NCI-H446 (cell line): Measurements from ENCODE around the gene ASIC1.
A peak's percentile ranks its signal among the peaks of the same experiment; 100 is the strongest.

ENCODE experiments used
- DNase-seq, 2 experiments: peaks; one replicate each; lab custom pipeline; 2025; lab: John Stamatoyannopoulos, UW

Gene ASIC1

DNA sequence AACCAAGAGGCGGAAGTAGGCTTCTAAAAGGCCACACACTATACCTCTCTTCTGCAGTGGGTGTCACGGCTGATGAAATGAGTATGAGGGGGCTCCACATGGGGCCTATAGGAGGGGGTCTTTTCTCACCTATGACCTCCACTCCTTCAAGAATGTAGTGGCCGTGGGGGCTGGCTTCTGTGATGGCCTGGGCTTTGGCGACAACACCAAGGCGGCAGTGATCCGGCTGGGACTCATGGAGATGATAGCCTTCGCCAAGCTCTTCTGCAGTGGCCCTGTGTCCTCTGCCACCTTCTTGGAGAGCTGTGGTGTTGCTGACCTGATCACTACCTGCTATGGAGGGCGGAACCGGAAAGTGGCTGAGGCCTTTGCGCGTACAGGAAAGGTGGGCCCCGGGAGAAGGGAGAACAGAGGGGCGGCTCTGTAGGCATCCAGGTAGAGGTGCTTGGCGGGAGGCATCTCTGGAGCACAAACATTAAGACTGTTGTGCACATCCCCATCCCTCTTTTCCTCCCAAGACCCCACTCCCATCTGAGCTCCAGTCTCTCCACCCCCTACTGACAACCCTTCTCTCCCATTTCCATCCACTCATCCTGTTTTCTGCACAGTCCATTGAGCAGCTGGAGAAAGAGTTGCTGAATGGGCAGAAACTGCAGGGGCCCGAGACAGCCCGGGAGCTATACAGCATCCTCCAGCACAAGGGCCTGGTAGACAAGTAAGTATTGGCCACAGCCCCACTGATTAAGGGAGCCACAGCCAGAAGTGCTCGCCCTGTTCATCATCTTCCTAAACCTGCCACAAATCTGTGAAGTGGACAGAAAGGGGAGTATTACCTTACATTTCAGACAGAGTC is 50.2 kb downstream of the ASIC1 start:
- no peak for DNase-seq

DNA sequence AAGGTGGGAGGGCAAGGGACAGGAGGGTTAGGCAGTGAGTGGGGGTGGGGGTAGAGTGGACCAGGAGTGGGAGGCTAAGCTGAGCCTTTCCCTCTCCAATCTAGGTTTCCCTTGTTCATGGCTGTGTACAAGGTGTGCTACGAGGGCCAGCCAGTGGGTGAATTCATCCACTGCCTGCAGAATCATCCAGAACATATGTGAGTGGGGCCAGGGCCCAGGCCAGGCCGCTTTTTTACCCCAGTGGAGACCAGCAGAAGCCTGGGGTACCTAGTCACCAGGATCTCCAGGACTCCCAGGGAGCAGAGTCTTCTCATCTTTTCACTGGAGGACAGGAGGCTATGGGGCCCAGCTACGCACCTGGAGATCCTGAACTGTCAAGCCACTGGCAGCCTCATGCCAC is 51.9 kb downstream of the ASIC1 start:
- no peak for DNase-seq

DNA sequence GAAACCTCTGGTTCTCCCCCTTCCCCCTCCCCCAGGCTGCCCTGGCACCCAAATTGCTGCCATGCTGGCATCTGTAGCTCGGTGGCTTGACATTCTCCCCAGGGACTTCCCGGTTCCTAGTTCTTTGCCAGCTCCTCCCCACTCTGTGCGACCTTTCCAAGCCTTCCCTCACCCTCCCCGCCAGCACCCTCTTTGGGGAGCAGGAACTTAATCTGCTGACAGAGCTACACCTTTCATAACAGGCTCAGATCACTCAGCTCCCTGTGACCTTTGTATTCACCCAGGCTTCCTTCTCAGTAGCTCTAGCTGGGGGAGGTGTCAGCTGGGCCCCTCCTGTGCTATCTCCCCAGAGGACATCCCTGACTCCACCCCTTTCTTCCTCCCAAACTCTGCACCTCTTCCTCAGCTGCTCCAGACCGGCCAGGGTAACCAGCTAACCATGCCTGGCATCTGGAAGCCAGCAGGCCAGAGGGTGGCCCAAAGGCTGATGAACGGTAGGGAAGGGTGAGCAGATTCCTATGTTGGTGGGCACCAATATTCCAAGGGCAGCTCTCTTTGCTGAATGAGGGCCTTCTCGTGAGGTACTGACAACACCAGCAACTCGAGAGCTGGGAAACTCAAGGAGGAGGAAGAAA is 52.8 kb downstream of the ASIC1 start:
- no peak for DNase-seq

DNA sequence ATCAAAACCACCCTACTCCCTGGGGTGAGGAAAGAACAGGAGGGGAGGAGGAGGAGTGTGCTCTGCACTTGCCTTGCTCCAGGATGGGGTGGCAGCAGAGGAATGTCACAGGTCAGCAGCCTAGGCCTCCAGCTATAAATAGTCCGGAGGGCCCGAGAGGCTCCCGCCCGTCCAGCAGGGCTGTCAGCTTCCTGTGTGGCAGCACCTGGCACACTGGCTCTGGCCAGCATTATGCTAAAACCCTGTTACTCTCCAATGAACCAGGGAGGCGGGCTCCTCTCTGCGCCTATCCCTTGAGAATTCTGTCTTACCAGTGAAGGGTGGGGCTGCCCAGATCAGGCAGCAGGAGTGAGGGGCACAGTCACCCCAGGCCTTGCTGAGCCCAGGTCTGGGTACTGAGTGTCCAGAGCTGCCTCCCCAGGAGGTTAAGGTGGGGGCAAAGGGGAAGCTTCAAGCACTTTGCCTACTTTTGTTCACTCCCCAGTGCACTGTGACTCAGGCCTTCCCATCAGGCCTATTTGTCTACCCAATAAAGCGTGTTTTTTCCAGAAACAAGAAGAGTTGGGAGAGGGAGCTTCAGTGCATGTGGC is 53.5 kb downstream of the ASIC1 start:
- no peak for DNase-seq

DNA sequence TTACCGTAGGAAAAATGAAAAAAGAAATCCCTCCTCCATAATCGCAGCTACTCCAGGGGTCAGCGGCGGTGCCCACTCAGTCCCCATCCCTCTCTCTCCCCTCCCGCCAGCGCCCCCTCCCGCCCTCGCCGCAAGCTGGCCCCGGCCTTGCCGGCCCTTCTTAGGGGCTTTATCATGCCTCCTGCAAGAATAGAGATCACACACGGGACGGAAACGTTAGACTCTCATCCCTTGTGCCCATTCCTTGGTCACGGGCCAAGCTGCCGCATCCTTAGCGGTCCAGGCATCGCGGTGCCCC is 53.9 kb downstream of the ASIC1 start:
- DNase-seq = no peak

DNA sequence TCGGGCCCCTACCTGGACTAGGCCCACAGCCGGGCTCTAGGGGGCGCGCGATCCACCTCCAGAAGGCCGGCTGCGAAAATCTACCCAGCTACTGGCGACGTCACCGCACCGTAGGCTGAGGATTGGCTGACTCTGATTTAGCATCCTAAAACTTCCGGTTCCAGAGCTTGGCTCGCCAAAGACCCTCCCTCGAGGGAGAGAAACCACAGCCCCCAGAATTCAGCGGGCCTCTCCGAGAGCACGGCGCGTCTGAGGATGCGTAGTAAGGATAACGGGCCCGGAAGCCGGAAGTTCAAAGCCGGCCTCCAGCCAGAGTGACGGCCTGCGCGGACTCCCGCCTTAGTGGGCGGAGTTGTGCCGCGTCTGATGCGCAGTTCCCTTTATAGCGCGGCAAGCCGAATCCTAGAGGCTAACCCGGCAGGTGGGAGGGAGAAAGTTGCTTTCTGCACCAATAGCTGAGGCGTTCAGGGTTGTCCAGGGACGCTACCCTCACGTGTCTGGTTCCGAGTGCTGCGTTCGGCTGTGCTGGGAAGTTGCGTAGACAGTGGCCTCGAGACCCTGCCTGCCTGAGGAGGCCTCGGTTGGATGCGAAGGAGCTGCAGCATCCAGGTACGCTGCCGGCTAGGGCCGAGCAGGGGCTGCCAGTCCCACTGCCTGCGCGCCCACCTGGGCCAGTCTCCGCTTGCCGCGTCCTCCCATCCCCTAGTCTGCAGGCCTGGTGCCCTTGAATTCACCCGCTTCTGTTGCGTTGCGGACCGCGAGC is 54.5 kb downstream of the ASIC1 start, which contains the start of gene COX14:
COX14 (plus strand) TSS at position 544 of the 763 bp plus-strand sequence. CDS start 7,808 bp downstream, outside the sequence.
- peak; percentile 99 to 100 for DNase-seq

DNA sequence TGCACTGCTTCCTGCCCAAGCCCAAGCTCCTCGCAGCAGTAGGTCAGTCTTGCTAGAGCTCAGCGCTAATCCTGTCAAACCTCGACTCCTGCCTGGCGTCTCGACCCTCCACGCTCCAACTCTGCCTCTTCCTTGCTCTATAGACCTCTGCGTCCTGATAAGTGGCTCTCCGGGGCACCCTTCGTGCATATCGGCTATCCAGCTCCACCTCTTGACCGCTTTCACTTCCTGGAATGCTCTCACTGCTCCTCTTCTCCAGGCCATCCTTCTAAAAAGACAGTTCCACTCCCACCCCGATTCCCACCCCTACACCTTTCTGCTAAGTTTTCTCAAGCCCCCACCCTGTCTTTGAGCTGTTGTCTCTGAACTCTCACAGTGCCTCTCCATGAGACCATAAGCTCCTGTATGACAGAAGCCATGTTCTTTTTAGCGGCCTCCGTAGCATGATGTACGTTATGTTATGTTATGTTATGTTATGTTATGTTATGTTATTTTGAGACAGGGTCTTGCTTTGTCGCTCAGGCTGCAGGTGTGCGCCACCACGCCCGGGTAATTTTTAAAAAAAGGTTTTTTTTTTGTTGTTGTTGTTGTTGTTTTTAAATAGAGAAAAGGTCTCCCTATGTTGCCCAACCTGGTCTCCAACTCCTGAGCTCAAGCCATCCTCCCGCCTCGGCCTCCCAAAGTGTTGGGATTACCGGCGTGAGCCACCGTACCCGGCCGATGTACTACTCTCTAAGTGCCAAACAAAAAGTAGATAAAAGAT is 55.2 kb downstream of the ASIC1 start:
- no peak for DNase-seq

DNA sequence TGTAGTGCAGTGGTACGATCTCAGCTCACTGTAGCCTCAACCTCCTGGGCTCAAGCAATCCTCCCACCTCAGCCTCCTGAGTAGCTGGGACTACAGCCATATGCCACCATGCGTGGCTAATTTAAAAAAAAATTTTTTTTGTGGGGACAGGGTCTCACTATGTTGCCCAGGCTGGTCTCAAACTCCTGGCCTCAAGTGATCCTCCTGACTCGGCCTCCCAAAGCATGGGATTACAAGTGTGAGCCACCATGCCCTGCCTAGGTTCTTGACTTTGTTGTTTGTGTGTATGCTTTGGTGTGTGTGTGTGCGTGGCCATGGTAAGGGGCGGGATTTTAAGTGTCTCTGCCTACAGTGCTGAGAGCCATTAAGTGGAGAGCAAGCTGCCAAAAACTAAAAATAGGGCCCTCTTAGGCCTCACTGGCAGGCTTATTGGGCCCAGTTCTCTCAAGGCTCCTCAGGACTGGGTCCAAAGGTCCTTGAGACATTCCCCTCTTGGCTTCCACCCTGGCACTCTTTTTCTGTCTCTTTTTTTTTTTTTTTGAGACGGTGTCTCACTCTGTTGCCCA is 59.7 kb downstream of the ASIC1 start:
- DNase-seq = no peak

DNA sequence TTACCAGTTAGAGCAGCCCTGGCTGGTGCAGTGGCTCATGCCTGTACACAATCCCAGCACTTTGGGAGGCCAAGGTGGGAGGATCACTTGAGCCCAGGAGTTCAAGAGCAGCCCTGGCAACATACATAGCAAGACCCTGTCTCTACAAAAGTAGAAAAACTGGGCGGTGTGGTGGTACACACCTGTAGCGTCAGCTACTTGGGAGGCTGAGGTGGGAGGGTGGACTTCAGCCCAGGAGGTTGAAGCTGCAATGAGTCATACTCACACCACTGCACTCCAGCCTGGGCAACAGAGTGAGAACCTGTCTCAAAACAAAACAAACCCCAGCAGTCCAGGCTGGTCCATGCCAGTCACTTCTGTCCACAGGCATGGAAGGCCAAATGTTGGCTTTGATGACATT is 62.0 kb downstream of the ASIC1 start:
- DNase-seq = no peak

DNA sequence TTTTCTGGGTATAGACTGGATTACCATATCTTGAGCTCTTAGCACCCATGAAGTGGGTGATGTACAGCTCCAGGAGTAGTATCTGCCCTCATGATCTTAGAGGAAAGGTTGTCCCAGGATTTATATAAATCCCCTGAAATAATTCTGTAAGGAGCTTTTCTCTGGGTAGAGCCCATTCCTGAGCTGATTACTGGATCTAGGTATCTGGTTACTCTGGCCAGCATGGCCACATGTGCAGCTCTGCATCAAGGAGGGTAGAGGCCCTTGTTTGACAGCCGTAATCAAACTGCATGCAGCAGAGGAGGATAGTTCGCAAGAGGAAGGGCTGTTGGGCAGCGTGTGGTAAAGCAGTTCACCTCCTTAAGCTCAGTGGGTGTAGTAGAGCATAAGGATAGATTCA is 63.1 kb downstream of the ASIC1 start:
- no peak for DNase-seq

DNA sequence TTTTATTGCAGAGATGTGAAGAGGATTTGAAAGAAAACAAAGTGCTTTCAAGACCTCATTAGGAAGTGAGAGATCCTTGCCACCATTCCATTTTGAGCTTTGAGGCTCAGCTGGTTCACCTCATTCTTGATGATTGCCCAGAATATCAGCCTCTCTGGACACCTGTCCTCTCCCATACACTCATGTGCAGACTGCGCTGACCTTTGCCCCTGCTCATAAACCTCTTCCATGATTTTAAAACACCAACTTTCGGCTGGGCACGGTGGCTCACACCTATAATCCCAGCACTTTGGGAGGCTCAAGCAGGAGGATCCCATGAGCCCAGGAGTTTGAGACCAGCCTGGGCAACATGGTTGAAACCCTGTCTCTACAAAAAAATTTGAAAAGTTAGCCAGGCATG is 63.6 kb downstream of the ASIC1 start:
- DNase-seq = no peak

DNA sequence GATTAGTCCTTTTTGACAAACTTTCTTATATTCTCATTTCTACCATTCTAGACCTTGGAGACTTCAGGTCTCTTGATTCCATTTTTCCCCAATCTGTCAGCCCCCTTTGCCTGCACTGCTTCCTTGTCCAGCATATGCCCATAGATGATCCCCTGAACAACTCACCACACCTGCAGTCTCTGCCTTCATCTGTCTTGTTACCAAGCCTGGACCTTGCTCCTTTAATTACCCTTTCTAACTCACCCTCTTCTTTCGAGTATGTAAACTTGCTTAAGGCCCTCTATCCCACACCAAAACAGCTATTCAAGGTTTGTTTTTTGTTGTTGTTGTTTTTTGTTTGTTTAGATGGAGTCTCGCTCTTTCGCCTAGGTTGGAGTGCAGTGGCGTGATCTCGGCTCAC is 64.2 kb downstream of the ASIC1 start:
- DNase-seq = no peak

DNA sequence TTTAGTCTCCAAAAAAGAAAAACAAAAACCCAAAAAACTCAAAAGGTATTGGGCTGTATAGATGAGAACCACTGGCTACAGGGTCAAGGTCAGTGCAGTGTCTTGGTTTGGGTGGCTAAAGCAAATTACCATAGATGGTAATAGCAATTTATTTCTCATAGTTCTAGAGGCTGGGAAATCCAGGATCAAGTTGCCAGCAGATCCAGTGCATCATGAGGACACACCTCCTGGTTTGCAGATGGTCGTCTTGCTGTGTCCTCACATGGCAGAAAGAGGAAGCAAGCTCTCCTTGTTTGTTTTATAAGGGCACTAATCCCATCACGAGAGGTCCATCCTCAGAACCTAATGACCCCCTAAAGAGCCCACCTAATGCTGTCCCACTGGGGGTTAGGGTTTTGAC is 65.8 kb downstream of the ASIC1 start:
- no peak for DNase-seq

DNA sequence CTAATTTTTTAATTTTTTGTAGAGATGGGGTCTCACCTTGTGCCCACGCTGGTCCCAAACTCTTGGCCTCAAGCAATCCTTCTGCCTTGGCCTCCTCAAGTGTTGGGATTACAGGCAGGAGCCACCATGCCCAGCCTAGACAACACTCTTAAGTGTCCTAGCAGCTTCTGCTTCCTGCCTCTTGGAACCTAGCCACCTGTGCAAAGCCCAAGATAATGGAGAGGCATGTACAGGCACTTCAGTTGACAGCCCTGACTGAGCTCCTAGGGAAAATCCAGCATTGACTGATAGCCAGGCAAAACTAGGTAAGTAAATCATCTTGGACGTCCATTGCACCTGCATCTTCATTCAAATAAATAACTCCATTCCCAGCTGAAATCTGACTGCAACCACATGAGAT is 70.2 kb downstream of the ASIC1 start:
- no peak for DNase-seq

DNA sequence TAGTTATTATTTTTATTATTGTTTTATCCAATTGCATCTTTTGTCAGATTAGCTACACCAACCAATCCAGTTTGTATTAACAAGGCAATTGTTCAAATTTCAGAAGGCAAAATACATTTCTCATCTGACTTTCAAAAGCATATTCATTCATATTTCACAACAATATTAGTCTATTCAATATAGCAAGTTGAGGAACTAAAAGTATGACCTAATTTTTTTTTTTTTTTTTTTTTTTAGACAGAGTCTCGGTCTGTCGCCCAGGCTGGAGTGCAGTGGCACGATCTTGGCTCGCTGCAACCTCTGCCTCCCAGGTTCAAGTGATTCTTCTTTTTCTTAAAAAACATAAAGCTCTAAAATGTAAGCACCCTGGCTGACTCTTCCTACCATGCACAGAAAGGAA is 71.9 kb downstream of the ASIC1 start:
- DNase-seq = no peak

DNA sequence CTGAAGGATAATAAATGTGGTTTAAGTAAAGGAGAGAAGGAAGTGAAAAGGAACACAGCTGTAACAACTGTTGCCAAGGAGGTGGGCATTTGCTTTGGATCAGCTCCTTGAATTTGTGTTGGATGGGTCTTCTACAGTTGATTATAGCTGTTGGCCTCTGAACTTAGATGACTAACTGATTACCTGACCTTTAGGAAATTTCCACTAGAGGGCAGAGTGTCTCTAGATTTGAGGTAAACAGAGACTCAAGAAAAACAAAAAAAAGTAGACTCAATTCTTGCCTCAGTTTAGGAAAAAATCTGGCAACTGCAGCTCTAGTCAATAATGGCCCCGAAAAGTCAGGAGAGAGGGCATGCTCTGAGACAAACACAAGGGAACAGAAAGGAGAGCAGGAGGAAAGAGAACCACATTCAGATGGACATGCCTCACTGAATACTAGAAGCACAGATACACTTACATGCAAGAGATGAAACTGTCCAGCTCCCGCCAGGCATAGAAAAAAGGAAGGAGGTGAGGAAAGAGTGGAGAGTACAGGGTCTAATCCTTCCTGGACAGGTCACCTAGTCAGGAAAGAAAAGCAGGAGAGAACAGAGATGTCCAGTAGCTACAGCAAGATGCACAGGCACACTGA is 75.2 kb downstream of the ASIC1 start:
- peak in 1 of 2 experiments; percentile 51 for DNase-seq
